ENCODE results near the gene MMP23B.

DNA sequence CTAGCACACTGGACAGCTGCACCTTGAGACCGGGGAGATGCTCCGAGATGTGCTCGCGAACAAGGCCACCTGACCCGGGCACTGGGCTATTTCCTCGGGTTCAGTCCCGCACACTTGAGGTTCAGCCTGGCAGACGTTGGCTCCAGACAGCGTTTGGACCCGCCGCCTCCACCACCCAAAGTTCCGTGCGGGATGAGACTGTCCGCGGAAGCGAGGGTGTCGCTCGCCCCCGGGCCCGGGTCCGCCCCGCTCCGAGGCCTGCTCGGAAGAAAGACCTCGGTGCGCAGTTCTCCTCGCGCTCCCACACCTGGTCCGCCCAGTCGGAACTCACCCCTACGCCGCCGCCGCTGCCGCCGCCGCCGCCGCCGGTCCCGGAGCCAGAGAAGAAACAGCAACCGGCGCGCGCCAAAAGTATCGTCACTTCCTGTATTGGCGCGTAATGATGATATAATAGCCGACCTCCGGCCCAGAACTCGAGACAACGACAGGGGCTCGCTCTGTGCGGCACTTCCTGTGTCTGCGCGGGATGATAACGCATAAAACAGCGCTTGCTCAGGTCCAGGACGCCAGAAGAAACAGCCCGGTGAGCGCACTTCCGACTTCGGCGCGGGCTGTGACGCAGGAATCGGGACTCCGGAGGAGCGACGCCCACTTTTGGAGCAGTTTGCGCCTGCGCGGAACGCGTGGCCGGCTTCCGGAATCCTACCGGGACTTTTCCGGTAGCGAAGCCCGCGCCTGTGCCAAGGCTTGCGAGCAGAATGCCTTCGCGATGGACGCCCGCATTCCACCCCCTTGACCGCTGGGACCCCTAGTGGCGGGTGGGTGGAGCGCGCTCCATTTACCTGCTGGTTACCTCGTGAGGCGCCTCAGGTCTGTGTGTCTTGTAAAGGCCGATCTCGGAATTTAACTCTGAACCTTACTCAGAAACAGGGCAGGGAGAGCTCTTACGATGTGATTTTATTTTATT, 26.9 kb downstream of the MMP23B start, which contains the start of gene CDK11B:
- TF ChIP-seq, protein P1, sequence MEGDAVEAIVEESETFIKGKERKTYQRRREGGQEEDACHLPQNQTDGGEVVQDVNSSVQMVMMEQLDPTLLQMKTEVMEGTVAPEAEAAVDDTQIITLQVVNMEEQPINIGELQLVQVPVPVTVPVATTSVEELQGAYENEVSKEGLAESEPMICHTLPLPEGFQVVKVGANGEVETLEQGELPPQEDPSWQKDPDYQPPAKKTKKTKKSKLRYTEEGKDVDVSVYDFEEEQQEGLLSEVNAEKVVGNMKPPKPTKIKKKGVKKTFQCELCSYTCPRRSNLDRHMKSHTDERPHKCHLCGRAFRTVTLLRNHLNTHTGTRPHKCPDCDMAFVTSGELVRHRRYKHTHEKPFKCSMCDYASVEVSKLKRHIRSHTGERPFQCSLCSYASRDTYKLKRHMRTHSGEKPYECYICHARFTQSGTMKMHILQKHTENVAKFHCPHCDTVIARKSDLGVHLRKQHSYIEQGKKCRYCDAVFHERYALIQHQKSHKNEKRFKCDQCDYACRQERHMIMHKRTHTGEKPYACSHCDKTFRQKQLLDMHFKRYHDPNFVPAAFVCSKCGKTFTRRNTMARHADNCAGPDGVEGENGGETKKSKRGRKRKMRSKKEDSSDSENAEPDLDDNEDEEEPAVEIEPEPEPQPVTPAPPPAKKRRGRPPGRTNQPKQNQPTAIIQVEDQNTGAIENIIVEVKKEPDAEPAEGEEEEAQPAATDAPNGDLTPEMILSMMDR (IDR thresholded peaks at IDR 0.05): peak in 1 of 4 experiments; percentile 15
- TF ChIP-seq POLR2A (IDR thresholded peaks at IDR 0.05): peak; percentile 36 to 37
- TF ChIP-seq POLR2AphosphoS5 (IDR thresholded peaks at IDR 0.05): peak; percentile 53 to 86 (median 82)

Data from sigmoid colon (tissue), 4 donors.